ENCODE results near the gene AMOT. TPM values are rescaled to one million over a fixed set of nuclear protein-coding genes. Genes with fewer than 3 reads are reported as not detected.
"Not testable (repeated sequence)": the region's sequence is repeated elsewhere in the genome, so short reads cannot be mapped to it uniquely, and the experiment has no call there.

Gene AMOT
- 10 to 100 TPM; 22.8 to 46.9 (median 33.9) TPM for polyA plus RNA-seq (ENCODE audit: insufficient read length in 10 of 10)
- long read RNA-seq, donor 1, partial matches to known transcripts, result 0 of 4 reads
- long read RNA-seq, donor 1, other reads (novel, unspliced or antisense), result 0 of 4 reads
- long read RNA-seq, donor 2, partial matches to known transcripts, result 0 of 1 reads
- long read RNA-seq, donor 2, other reads (novel, unspliced or antisense), result 0 of 1 reads
- long read RNA-seq, donor 3, result 0 reads
- long read RNA-seq, donor 4, result 0 reads
- long read RNA-seq, donor 5, partial matches to known transcripts, result 0 of 1 reads
- long read RNA-seq, donor 5, other reads (novel, unspliced or antisense), result 0 of 1 reads
- long read RNA-seq, donor 6, partial matches to known transcripts, result 0 of 1 reads
- long read RNA-seq, donor 6, other reads (novel, unspliced or antisense), result 0 of 1 reads
- long read RNA-seq, donor 7, result 0 reads
- long read RNA-seq, donor 8, partial matches to known transcripts, result 0 of 5 reads
- long read RNA-seq, donor 8, other reads (novel, unspliced or antisense), result 0 of 5 reads
- long read RNA-seq, donor 9, result 0 reads

- DNase-seq, result peak; percentile 81 to 95 (median 83)
Measured at GRCh38 chrX:112840382-112841113, at the start of gene AMOT. Gene AMOT, minus strand, starts transcription at chrX:112840831. Its CDS starts 17,705 bp downstream, at chrX:112823126.

- DNase-seq, result no peak
Measured at GRCh38 chrX:112889400-112889799, 48.8 kb upstream of the AMOT start.

- no peak for DNase-seq
Measured at GRCh38 chrX:112888916-112889315, 48.3 kb upstream of the AMOT start.

- DNase-seq, result no peak
Measured at GRCh38 chrX:112877771-112878173, 37.1 kb upstream of the AMOT start.

- DNase-seq, result no peak
Measured at GRCh38 chrX:112874614-112875013, 34.0 kb upstream of the AMOT start.

GRCh38 chrX:112874175-112874574 lies 33.5 kb upstream of the AMOT start:
- peak in 1 of 3 donors; percentile 11 for DNase-seq

GRCh38 chrX:112868586-112868985 lies 28.0 kb upstream of the AMOT start:
- DNase-seq, result no peak

GRCh38 chrX:112867570-112867969 lies 26.9 kb upstream of the AMOT start:
- no peak for DNase-seq

GRCh38 chrX:112866175-112866574 lies 25.5 kb upstream of the AMOT start:
- DNase-seq, result no peak

GRCh38 chrX:112865464-112866025 lies 24.9 kb upstream of the AMOT start:
- no peak for DNase-seq

GRCh38 chrX:112863850-112864249 lies 23.2 kb upstream of the AMOT start:
- DNase-seq, result no peak

- no peak for DNase-seq
Measured at GRCh38 chrX:112857478-112857878, 16.8 kb upstream of the AMOT start.

- DNase-seq, result not testable (repeated sequence)
Measured at GRCh38 chrX:112854901-112855300, 14.3 kb upstream of the AMOT start.

- DNase-seq, result no peak
Measured at GRCh38 chrX:112852851-112853250, 12.2 kb upstream of the AMOT start.

- DNase-seq, result peak in 2 of 3 donors; percentile 55 to 74
Measured at GRCh38 chrX:112851806-112852205, 11.2 kb upstream of the AMOT start.

- no peak for DNase-seq
Measured at GRCh38 chrX:112851161-112851779, 10.6 kb upstream of the AMOT start.

GRCh38 chrX:112849016-112849415 lies 8.4 kb upstream of the AMOT start:
- DNase-seq, result no peak

GRCh38 chrX:112846782-112847181 lies 6.2 kb upstream of the AMOT start:
- DNase-seq, result no peak

- peak in 2 of 3 donors; percentile 53 to 82 for DNase-seq
Measured at GRCh38 chrX:112846187-112846586, 5.6 kb upstream of the AMOT start.

- no peak for DNase-seq
Measured at GRCh38 chrX:112844250-112844649, 3.6 kb upstream of the AMOT start.

GRCh38 chrX:112841820-112842157 lies 1.2 kb upstream of the AMOT start:
- no peak for DNase-seq

Data from muscle of back (tissue), 13 donors.